ENCODE data around the gene YWHAE.
"Not testable (repeated sequence)": the region's sequence is repeated elsewhere in the genome, so short reads cannot be mapped to it uniquely, and the experiment has no call there.

The YWHAE gene

GRCh38 chr17:1399679-1400512 lies at the start of gene YWHAE:
YWHAE (minus strand) TSS chr17:1400222; CDS start chr17:1400110, 112 bp downstream.
- peak; percentile 80 for DNase-seq (ENCODE audit: low spot score)

- DNase-seq (ENCODE audit: low spot score): no peak
Observed at GRCh38 chr17:1449412-1449967, 49.5 kb upstream of the YWHAE start.

DNA sequence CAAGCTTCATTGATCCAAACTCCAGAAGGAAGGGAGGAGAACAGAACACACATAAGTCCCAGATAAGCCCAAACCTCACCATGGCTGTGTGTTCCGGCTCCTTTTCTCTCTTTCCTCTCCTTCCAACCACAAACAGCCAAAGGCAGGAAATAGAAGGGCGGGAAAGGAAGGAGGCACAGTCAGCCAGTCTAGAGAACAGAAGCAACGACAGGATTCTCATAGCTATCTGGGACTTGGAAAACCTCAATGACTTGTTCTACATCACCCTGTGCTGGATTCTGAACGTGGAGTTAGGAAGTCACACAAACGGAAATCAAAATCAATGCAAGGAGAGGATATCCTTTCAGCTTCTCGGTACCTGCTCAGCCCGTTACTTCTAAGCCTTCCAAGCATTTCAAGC lies 47.0 kb upstream of the YWHAE start:
- no peak for DNase-seq (ENCODE audit: low spot score)

DNA sequence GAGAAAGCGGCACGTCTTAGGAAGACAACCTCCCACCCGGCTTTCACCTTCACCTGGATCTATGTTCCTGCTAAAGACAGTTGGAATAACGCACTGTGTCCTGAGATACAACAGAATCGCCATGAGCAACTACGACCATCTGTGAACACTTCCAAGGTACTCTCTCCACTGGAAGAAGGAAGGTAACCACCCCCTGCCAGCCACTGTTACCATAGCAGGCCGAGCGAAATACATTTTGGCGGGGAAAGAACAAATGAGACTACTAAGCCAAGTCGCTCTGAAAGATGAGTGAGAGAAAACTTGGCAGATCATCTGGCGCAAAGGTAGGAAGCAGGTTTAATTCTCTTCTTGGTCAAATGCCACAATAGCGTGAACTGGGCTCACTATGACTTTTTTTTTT lies 46.2 kb upstream of the YWHAE start:
- DNase-seq (ENCODE audit: low spot score): no peak

DNA sequence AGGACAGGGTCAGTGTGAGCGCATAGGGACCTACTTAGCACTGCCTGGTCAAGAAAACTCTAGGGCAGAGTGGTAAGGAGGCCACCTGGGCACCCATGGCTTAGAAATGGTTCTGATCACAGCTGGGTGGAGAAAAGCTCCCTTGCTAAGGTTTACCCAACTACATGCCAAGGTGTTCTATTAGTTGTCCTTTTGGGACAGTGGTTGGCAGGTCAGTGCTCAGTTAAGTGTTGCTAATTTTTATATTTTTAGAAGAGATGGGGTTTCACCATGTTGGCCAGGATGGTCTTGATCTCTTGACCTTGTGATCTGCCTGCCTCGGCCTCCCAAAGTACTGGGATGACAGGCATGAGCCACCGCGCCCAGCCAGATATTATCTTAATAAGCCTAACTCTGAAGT lies 45.7 kb upstream of the YWHAE start:
- DNase-seq (ENCODE audit: low spot score): not testable (repeated sequence)

- DNase-seq (ENCODE audit: low spot score): not testable (repeated sequence)
Observed at GRCh38 chr17:1442721-1443120, 42.7 kb upstream of the YWHAE start.

- DNase-seq (ENCODE audit: low spot score): no peak
Observed at GRCh38 chr17:1442187-1442586, 42.2 kb upstream of the YWHAE start.

DNA sequence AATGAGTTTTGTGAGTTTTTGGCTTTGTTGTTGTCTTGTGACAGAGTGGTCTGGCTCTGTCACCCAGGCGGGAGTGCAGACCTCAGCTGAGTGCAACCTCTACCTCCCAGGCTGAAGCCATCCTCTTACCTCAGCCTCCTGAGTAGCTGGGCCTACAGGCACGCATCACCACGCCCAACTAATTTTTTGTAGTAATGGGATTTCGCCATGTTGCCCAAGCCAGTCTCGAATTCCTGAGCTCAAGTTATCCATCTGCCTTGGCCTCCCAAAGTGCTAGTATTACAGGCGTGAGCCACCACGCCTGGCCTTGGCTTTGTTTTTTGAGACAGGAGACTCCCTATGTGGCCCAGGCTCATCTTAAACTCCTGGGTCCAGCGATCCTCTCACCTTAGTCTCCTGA lies 40.9 kb upstream of the YWHAE start:
- no peak for DNase-seq (ENCODE audit: low spot score)

- no peak for DNase-seq (ENCODE audit: low spot score)
Observed at GRCh38 chr17:1438593-1439083, 38.6 kb upstream of the YWHAE start.

- no peak for DNase-seq (ENCODE audit: low spot score)
Observed at GRCh38 chr17:1435326-1435725, 35.3 kb upstream of the YWHAE start.

GRCh38 chr17:1434150-1434549 lies 34.1 kb upstream of the YWHAE start:
- no peak for DNase-seq (ENCODE audit: low spot score)

- DNase-seq (ENCODE audit: low spot score): no peak
Observed at GRCh38 chr17:1431631-1432104, 31.6 kb upstream of the YWHAE start.

DNA sequence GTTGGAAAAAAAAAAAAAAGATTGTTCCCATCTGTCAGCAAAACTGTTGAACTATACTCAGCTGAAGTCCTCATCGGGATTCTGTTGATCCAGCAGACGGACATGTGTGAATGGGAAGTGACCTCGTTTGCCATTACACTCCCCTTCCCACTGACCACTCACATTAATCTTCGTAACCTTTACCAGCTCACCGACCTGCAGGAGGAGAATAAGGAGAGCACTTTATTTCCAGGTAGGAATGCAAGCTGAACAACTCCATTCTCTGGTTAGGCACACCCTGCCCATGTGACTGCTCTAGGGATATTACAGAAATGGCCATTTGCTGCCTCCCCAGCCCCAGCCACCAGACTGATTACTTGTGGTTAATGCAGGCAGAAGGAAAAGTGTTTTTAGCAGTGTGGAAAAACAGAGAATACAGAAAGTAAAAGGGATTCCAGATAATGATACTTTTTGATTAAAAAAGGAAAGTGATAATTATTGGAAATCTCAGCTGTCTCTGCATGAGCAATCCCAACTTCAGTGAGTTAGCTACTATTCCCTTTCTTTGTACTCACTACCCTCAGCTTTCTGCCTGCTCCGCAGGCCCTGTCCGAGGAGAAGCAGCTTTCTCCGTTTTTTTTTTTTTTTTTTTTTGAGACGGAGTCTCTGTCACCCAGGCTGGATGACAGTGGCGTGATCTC lies 23.6 kb upstream of the YWHAE start:
- no peak for DNase-seq (ENCODE audit: low spot score)

GRCh38 chr17:1422885-1423284 lies 22.9 kb upstream of the YWHAE start:
- DNase-seq (ENCODE audit: low spot score): no peak

GRCh38 chr17:1421470-1421869 lies 21.4 kb upstream of the YWHAE start:
- DNase-seq (ENCODE audit: low spot score): no peak

- DNase-seq (ENCODE audit: low spot score): no peak
Observed at GRCh38 chr17:1420981-1421380, 21.0 kb upstream of the YWHAE start.

- no peak for DNase-seq (ENCODE audit: low spot score)
Observed at GRCh38 chr17:1420163-1420562, 20.1 kb upstream of the YWHAE start.

- not testable (repeated sequence) for DNase-seq (ENCODE audit: low spot score)
Observed at GRCh38 chr17:1418476-1418875, 18.5 kb upstream of the YWHAE start.

GRCh38 chr17:1416414-1416813 lies 16.4 kb upstream of the YWHAE start:
- DNase-seq (ENCODE audit: low spot score): no peak

DNA sequence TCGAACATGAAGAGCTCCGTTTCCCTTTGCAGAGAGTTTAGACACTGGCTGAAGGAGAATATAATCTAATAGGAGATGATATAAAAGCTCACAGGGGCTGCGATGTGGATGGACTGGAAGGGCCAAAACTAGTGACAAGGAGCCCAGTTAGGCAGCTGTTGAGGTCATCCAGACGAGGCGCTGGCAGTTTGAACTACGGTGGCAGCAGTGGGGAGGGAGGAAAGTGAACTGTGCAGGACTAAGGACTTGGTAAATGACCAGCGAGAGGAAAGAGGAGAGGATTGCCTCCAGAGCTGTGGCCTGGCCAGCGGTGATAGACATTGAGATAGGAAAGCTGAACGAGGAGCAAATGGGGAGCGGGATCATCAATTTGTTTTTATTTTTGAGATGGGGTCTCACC lies 14.6 kb upstream of the YWHAE start:
- no peak for DNase-seq (ENCODE audit: low spot score)

- no peak for DNase-seq (ENCODE audit: low spot score)
Observed at GRCh38 chr17:1414001-1414574, 14.1 kb upstream of the YWHAE start.

DNA sequence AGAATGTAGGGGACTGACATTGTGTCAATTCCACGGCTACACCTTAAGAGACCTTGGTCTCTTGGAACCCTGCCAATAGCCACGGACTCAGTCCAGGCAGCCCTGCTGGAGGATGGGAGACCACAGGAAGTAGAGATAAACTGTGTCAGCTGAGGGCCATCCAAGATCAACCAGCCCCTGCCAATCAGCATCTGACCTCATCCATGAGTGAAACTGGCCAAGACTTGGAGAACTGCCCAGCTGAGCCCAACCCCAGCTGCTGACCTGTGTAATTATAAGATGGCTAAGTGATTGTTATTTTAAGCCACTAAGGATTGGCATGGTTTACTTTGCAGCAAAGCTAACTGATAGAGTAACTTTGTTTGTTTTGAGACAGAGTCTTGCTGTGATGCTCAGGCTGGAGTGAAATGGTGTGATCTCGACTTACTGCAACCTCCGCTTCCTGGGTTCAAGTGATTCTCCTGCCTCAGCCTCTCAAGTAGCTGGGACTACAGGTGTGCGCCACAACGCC lies 13.3 kb upstream of the YWHAE start:
- DNase-seq (ENCODE audit: low spot score): no peak

Data from HuH-7.5 (cell line).